HEK293T (cell line): ENCODE results near the gene COL26A1.

ENCODE experiments used
- FOXK2 ChIP-seq: fragments of 450-650 bp; IDR thresholded peaks from 2 replicates; pipeline ENCODE4 v1.6.1; 2016; ENCODE audit warnings: mild to moderate bottlenecking
- FOXM1 ChIP-seq: fragments of 450-650 bp; IDR thresholded peaks from 2 replicates; pipeline ENCODE4 v1.6.1; 2017; ENCODE audit warnings: mild to moderate bottlenecking, borderline replicate concordance
- PKNOX1 ChIP-seq: fragments of 450-650 bp; IDR thresholded peaks from 2 replicates; pipeline ENCODE4 v1.6.1; 2016
- SP1 ChIP-seq: fragments of 450-650 bp; IDR thresholded peaks from 2 replicates; pipeline ENCODE4 v1.6.1; 2017

- TF ChIP-seq FOXK2, result no peak
- no peak for TF ChIP-seq PKNOX1
- TF ChIP-seq FOXM1, result no peak
- TF ChIP-seq SP1, result no peak
Observed at GRCh38 chr7:101517304-101517703, 154.6 kb downstream of the COL26A1 start.
